Posterior cingulate gyrus (tissue), 11 donors: Measurements from ENCODE around the gene DHRS12.
A peak's percentile ranks its signal among the peaks of the same experiment; 100 is the strongest.

Source experiments
- DNase-seq, 10 donors: peaks; one replicate each; pipeline versions ENCODE4 v3.0.0 to v3.0.0-alpha.2; 2020 to 2021; ENCODE audit warnings: mixed read lengths in 3 of 10
- intact Hi-C: fragments of 100-400 bp; cut with DNase I; formaldehyde crosslinking; loops from one replicate; pipeline ENCODE4 v1.15.1; 2023

DHRS12 gene

GRCh38 chr13:51786425-51787265, 17.3 kb downstream of the DHRS12 start:
- DNase-seq = no peak

GRCh38 chr13:51785712-51786424, 18.1 kb downstream of the DHRS12 start:
- intact Hi-C loops = no loop called here
- peak in 2 of 10 donors; percentile 40 to 48 for DNase-seq

More at GRCh38 chr13:51786425-51787265, 17.3 kb downstream of the DHRS12 start:
- intact Hi-C loops = no loop called here

- no peak for DNase-seq
- intact Hi-C loops = no loop called here
Measured at GRCh38 chr13:51784097-51784496, 19.9 kb downstream of the DHRS12 start.

- DNase-seq = no peak
- intact Hi-C loops = no loop called here
Measured at GRCh38 chr13:51783428-51784094, 20.4 kb downstream of the DHRS12 start.

GRCh38 chr13:51782026-51782710, 21.8 kb downstream of the DHRS12 start:
- DNase-seq = no peak
- intact Hi-C loops = no loop called here

GRCh38 chr13:51781246-51782022, 22.5 kb downstream of the DHRS12 start:
- DNase-seq = no peak
- intact Hi-C loops = no loop called here

GRCh38 chr13:51780099-51780498, 23.9 kb downstream of the DHRS12 start:
- no peak for DNase-seq
- intact Hi-C loops = no loop called here

GRCh38 chr13:51778392-51778791, 25.6 kb downstream of the DHRS12 start:
- DNase-seq = peak in 1 of 10 donors; percentile 61
- intact Hi-C loops = no loop called here

- peak in 1 of 10 donors; percentile 58 for DNase-seq
- intact Hi-C loops = no loop called here
Measured at GRCh38 chr13:51777921-51778320, 26.0 kb downstream of the DHRS12 start.

GRCh38 chr13:51776179-51776578, 27.8 kb downstream of the DHRS12 start:
- DNase-seq = no peak
- intact Hi-C loops = no loop called here

GRCh38 chr13:51773515-51773914, 30.4 kb downstream of the DHRS12 start:
- no peak for DNase-seq

GRCh38 chr13:51772781-51773180, 31.2 kb downstream of the DHRS12 start:
- peak in 1 of 10 donors; percentile 88 for DNase-seq
- intact Hi-C loops = no loop called here

More at GRCh38 chr13:51773515-51773914, 30.4 kb downstream of the DHRS12 start:
- intact Hi-C loops = no loop called here

GRCh38 chr13:51772105-51772455, 31.9 kb downstream of the DHRS12 start:
- DNase-seq = no peak
- intact Hi-C loops = no loop called here

GRCh38 chr13:51771418-51772104, 32.4 kb downstream of the DHRS12 start:
- DNase-seq = peak in 1 of 10 donors; percentile 59
- intact Hi-C loops = no loop called here

GRCh38 chr13:51770681-51771417, 33.1 kb downstream of the DHRS12 start:
- intact Hi-C loops = no loop called here
- DNase-seq = peak in 1 of 10 donors; percentile 54

- peak in 1 of 10 donors; percentile 72 for DNase-seq
- intact Hi-C loops = no loop called here
Measured at GRCh38 chr13:51770160-51770559, 33.8 kb downstream of the DHRS12 start.

GRCh38 chr13:51769455-51770127, 34.4 kb downstream of the DHRS12 start:
- intact Hi-C loops = no loop called here
- DNase-seq = peak in 1 of 10 donors; percentile 78

- peak in 1 of 10 donors; percentile 76 for DNase-seq
- intact Hi-C loops = no loop called here
Measured at GRCh38 chr13:51768976-51769375, 35.0 kb downstream of the DHRS12 start.
